ENCODE measurements around the gene JAG2.

Gene JAG2

GRCh38 chr14:105144666-105145380, 23.8 kb downstream of the JAG2 start:
- TF ChIP-seq CTCF (IDR thresholded peaks at IDR 0.05; ENCODE audit: extremely low read depth, missing control alignments) = no peak
- DNase-seq (ENCODE audit: low spot score) = no peak

- DNase-seq (ENCODE audit: low spot score) = no peak
- TF ChIP-seq CTCF (IDR thresholded peaks at IDR 0.05; ENCODE audit: extremely low read depth, missing control alignments) = no peak
Measured at GRCh38 chr14:105144026-105144665, 24.4 kb downstream of the JAG2 start.

- DNase-seq (ENCODE audit: low spot score) = no peak
- TF ChIP-seq CTCF (IDR thresholded peaks at IDR 0.05; ENCODE audit: extremely low read depth, missing control alignments) = no peak
Measured at GRCh38 chr14:105143451-105144025, 25.0 kb downstream of the JAG2 start.

- no peak for TF ChIP-seq CTCF (IDR thresholded peaks at IDR 0.05; ENCODE audit: extremely low read depth, missing control alignments)
- DNase-seq (ENCODE audit: low spot score) = no peak
Measured at GRCh38 chr14:105142651-105143450, 25.7 kb downstream of the JAG2 start.

- DNase-seq (ENCODE audit: low spot score) = no peak
- TF ChIP-seq CTCF (IDR thresholded peaks at IDR 0.05; ENCODE audit: extremely low read depth, missing control alignments) = no peak
Measured at GRCh38 chr14:105141486-105142281, 26.9 kb downstream of the JAG2 start.

GRCh38 chr14:105141026-105141425, 27.6 kb downstream of the JAG2 start:
- no peak for TF ChIP-seq CTCF (IDR thresholded peaks at IDR 0.05; ENCODE audit: extremely low read depth, missing control alignments)
- DNase-seq (ENCODE audit: low spot score) = no peak
